Endothelial cell (in vitro differentiated cells): ENCODE measurements around the gene TSC22D3. TPM values are rescaled to one million over a fixed set of nuclear protein-coding genes. Genes with fewer than 3 reads are reported as not detected.
A peak's percentile ranks its signal among the peaks of the same experiment; 100 is the strongest.

Source experiments
- DNase-seq: peaks from one replicate; pipeline ENCODE4 v3.0.0; 2021; ENCODE audit warnings: low spot score
- H3K27ac Mint-ChIP-seq: one replicate; pipeline ENCODE4 v1.8.0; 2021; ENCODE audit warnings: mixed read lengths, inconsistent platforms; ENCODE audit not compliant: unreplicated experiment
- H3K27me3 Mint-ChIP-seq: one replicate; pipeline ENCODE4 v1.8.0; 2021; ENCODE audit warnings: mild to moderate bottlenecking, moderate library complexity, mixed read lengths, inconsistent platforms; ENCODE audit not compliant: unreplicated experiment
- H3K36me3 Mint-ChIP-seq: one replicate; pipeline ENCODE4 v1.8.0; 2021; ENCODE audit warnings: mild to moderate bottlenecking, low read depth, mixed read lengths, inconsistent platforms; ENCODE audit not compliant: unreplicated experiment
- H3K4me1 Mint-ChIP-seq: one replicate; pipeline ENCODE4 v1.8.0; 2021; ENCODE audit warnings: mild to moderate bottlenecking, mixed read lengths, inconsistent platforms; ENCODE audit not compliant: unreplicated experiment
- H3K4me3 Mint-ChIP-seq: one replicate; pipeline ENCODE4 v1.8.0; 2021; ENCODE audit warnings: mild to moderate bottlenecking, mixed read lengths, inconsistent platforms; ENCODE audit not compliant: unreplicated experiment
- H3K9me3 Mint-ChIP-seq: one replicate; pipeline ENCODE4 v1.8.0; 2021; ENCODE audit warnings: mixed read lengths, inconsistent platforms; ENCODE audit not compliant: unreplicated experiment
- CTCF ChIP-seq: fragments of 200-600 bp; sonication (generic); IDR thresholded peaks from one replicate; pipeline ENCODE4 v1.5.0; 2021; ENCODE audit warnings: antibody characterized with exemption; ENCODE audit not compliant: unreplicated experiment
- total RNA-seq: library from RNA; stranded (reverse); fragmentation: NEBNext Ultra II Directional; extraction: Animal tissue kit (Norgen Biotek cat#: 25700); gene quantifications from one replicate; pipeline ENCODE4 v1.2.1, GENCODE V29; 2021; ENCODE audit not compliant: unreplicated experiment

Gene TSC22D3
- total RNA-seq, 1 donor from 2014 or later = 68.7 TPM

DNA sequence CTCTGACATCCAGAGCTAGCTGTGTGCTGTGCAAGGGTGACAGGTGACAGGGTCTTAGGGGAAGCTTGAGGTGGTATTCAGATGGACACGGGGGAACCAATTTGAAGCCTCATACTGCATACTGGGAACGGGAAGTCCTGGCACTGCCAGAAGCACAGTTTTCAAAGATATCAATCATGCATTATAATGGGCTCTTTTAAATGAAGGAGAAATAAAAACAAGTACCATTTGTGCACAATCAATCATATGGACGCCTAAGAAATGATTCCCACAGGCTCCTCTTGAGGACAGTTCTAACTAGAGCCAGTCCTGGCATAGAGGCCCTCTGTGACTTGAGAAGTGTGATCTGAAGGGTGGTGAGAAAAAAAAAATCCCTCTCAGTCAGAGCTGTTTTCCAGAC lies 50.9 kb downstream of the TSC22D3 start:
- no peak for TF ChIP-seq CTCF
- no peaks in the 10 kb centered on the region for H3K36me3 Mint-ChIP-seq
- H3K27me3 Mint-ChIP-seq = peaks cover 2% of the 10 kb centered on the region
- DNase-seq = no peak
- H3K4me3 Mint-ChIP-seq = no peak overlapping the region
- peaks cover 13% of the 10 kb centered on the region for H3K4me1 Mint-ChIP-seq
- no peak overlapping the region for H3K27ac Mint-ChIP-seq
- no peaks in the 10 kb centered on the region for H3K9me3 Mint-ChIP-seq

- no peak for DNase-seq
- peaks cover 6% of the 10 kb centered on the region for H3K27me3 Mint-ChIP-seq
- no peak for TF ChIP-seq CTCF
- peaks cover 17% of the 10 kb centered on the region for H3K4me1 Mint-ChIP-seq
- no peak overlapping the region for H3K27ac Mint-ChIP-seq
- no peak overlapping the region for H3K4me3 Mint-ChIP-seq
- H3K36me3 Mint-ChIP-seq = no peaks in the 10 kb centered on the region
- no peaks in the 10 kb centered on the region for H3K9me3 Mint-ChIP-seq
Observed at GRCh38 chrX:107723511-107723910, 52.1 kb downstream of the TSC22D3 start.

DNA sequence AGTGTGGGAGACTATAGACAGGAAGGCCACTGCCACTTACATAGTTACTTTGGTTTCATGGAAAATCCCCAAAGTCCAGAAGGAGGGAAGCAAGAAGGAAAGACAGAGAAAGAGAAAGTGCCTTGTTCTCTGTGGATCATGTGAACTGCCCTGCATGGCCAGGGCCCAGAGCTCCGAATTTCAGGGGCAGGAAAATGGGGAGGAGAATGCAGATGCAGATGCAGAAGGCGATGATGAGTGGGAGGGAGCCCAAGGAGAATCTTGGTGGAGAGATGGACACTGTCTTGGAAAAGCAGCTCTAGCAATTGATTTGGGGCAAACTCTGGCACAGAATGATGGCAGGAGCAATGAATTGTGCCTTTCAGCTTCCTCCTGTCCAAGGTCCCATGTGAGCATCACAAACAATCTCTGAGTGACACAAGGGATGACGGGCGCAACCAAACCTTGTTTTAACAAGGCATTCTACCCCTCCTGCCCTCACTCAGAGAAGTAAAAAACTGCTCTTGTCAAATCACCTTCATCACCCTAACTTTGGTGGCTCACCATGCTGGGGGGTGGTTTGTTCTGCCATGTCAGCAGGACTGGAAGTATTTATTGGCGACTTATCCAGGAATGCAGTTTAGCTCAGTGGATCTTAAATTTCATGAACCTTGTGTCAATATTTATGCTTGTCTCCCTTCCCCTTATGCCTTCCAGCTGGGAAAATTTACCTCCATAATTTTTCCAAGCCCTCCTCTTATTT lies 53.5 kb downstream of the TSC22D3 start:
- no peak for DNase-seq
- H3K36me3 Mint-ChIP-seq = no peaks in the 10 kb centered on the region
- peaks cover 12% of the 10 kb centered on the region for H3K27me3 Mint-ChIP-seq
- H3K4me1 Mint-ChIP-seq = peaks cover 17% of the 10 kb centered on the region
- no peak overlapping the region for H3K4me3 Mint-ChIP-seq
- H3K27ac Mint-ChIP-seq = no peak overlapping the region
- no peaks in the 10 kb centered on the region for H3K9me3 Mint-ChIP-seq
- no peak for TF ChIP-seq CTCF

DNA sequence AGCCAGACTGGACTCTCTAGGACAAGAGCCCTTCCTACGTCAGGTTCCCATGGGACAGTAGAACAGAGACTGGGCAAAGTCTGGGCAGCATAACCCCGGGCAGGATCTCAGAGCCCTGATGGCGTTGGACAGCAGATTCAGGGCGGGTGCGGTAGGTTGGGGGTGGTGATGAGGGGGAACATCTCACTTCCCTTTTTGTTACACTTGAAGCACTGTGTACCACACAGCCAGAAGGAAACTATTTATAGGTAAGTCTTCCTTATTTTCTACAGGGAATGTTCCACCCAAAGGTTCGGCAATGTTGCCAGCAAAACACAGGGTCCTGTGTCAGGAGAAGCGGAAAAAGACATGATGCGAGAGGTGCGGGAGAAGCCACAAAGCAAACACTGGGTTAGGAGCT lies 54.3 kb downstream of the TSC22D3 start:
- DNase-seq = no peak
- Mint-ChIP-seq H3K9me3 (no peaks in the 10 kb centered on the region), H3K4me3 (no peak overlapping the region), H3K27me3 (peaks cover 13% of the 10 kb centered on the region), H3K27ac (peak overlapping the region; percentile 24), H3K4me1 (peaks cover 15% of the 10 kb centered on the region), H3K36me3 (no peaks in the 10 kb centered on the region)
- no peak for TF ChIP-seq CTCF

- H3K4me3 Mint-ChIP-seq = no peak overlapping the region
- peaks cover 4% of the 10 kb centered on the region for H3K36me3 Mint-ChIP-seq
- DNase-seq = peak; percentile 66
- H3K9me3 Mint-ChIP-seq = no peaks in the 10 kb centered on the region
- peak; percentile 76 for TF ChIP-seq CTCF
- H3K27me3 Mint-ChIP-seq = peaks cover 13% of the 10 kb centered on the region
- no peak overlapping the region for H3K27ac Mint-ChIP-seq
- peaks cover 20% of the 10 kb centered on the region for H3K4me1 Mint-ChIP-seq
Observed at GRCh38 chrX:107718156-107718621, 57.4 kb downstream of the TSC22D3 start.
